CD1c-positive myeloid dendritic cell (primary cell): ENCODE data around the gene ZNF568.
A peak's percentile ranks its signal among the peaks of the same experiment; 100 is the strongest.

ENCODE experiments used
- DNase-seq: peaks from one replicate; pipeline ENCODE4 v3.0.0-alpha.2; 2016; ENCODE audit errors: extremely low spot score

ZNF568 gene

GRCh38 chr19:36999313-36999712 is 83.2 kb downstream of the ZNF568 start:
- DNase-seq, result no peak

DNA sequence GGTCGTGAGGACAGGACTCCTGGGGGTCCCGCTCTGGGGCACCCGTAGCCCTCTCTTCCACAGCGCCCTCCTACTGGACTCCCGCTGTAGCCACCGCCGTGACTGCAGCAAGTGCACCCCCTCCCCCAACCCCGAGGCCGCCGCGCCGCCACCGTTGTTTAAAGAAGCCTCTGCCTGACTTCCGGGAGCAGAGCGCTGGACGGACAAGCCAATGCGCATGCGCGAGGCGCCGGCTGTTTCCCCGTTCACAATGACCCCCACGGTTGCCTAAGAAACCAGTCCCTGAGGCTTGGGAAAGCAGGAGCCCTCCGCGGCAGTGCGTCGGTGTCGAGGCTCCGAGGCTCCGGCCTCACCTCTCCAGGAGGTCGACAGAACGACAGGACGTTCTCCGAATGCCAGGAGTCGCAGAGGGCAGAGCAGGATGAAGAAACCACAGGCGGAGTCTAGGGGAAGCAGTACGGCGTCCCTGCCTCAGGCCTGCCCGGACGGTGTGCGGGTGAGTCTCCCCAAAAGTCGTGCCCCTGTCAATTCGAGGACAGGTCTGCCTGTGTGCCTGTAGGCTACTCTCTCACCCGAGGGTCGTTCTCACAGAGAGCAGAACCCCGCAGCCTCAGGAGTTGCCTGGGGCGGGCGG is 91.6 kb downstream of the ZNF568 start:
- peak; percentile 39 for DNase-seq

DNA sequence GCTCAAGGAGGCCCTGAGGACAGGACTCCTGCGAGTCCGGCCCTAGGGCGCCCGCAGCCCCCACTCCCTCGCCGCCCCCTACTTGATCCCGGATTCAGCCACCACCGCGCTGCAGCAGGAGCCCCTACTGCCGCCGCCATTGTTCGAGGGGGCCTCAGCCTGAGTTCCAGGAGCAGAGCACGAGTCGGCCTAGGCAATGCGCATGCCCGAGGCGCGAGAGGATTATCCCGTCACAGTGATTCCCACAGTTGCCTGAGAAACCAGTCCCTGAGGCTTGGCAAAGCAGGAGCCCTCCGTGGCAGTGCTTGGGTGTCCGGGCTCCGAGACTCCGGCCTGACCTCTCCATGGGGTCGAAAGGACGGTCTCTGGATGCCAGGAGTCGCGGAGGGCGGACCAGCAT is 93.7 kb downstream of the ZNF568 start:
- DNase-seq, result no peak

- no peak for DNase-seq
These were observed 96.1 kb downstream of the ZNF568 start for GRCh38 chr19:37012093-37012745.

DNA sequence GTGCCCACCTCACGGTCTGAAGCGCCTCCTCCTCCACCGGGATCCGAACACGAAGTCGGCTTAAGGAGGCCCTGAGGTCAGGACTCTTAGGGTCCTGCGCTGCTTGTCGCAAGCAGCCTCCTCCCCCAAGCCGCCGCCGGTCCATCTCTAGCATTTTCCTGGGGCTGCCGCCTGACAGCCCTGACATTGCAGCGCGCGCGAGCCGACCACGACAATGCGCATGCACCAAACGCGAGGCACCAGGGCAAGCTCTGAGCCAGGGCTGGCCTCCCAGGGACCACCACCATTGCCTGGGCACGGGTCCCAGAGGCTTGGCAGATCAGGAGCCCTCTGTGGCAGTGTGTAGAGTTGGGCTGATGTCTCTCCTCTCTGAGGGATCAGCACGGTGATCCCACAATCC is 98.3 kb downstream of the ZNF568 start:
- DNase-seq, result no peak

DNA sequence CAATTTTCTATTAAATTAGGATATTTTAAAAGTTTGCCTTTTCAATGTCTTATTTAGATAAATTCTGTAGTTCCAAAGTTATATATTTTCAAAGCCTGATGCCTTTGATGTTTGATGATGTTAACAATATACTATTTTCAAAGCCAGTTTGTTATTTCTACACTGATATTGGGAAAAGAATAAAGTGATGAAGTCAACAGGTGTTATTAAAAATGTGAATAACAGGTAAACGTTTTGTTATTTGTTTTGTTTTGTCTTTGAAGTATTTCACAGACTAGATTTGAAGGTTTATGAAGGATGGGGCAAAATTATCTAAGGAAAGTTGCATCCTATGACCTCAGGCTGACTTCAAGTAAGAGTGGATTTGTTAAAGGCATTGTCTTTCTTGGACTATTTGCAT is 129.0 kb downstream of the ZNF568 start:
- no peak for DNase-seq
